Nucleus accumbens (tissue), 56 donors: ENCODE measurements around the gene ANKRD50.

ENCODE experiments used
- DNase-seq, 56 donors: peaks; one replicate each; lab custom pipeline; 2025; lab: John Stamatoyannopoulos, UW

Gene ANKRD50

DNA sequence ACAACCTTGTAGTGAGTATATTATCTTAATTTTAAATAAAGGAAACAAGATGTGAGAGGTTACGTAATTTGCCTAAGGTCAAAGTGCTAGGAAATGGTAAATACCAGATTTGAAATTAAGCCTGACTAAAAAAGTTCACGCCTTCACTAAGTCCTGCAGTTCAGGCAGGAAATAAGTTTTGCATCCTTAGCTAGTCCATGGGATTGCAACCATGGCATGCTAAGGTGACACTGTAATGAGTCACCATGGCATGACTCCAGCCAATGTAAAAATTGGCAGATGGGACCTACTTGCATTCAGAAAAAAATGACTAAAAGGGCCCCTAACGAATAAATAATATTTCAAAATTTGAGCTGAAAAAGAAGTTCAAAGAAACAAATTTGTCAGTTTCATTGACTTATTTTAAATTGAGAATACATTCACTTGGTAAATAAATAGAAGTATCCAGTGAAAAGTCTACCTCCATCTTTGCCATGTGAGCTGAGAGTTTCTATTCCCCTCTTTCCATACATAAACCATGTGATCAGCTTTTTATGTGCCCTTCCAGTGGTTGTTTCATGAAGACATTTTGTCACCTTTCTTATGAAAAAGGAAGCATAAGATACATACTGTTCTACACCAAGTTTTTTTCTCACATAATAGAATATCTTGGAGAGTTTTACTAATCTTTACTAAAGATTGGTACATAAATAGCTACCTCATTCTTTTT lies 72.4 kb downstream of the ANKRD50 start:
- no peak for DNase-seq

GRCh38 chr4:124637321-124637720 lies 75.2 kb downstream of the ANKRD50 start:
- no peak for DNase-seq

- DNase-seq = no peak
Measured at GRCh38 chr4:124636788-124637187, 75.7 kb downstream of the ANKRD50 start.

GRCh38 chr4:124635331-124635730 lies 77.2 kb downstream of the ANKRD50 start:
- no peak for DNase-seq

- DNase-seq = no peak
Measured at GRCh38 chr4:124633285-124633941, 79.1 kb downstream of the ANKRD50 start.

DNA sequence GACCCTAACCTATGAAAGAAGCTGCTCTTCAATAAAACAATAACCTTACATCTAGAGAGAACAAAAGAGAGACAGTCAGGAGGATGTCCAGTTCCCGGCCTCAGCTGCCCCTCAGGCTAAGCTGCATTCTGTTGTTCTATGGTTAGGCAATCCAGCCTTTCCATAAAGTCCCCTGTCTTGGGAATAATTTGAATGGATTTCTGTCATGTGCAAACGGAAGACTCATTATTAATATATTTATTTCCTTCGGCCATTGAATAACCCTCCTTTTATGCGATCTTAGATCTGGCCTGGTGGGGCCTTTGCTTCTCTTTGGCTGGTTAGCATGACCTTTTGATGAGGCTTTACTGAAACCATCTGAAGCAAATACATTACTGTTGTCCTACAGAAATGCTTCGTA lies 80.1 kb downstream of the ANKRD50 start:
- DNase-seq = no peak

DNA sequence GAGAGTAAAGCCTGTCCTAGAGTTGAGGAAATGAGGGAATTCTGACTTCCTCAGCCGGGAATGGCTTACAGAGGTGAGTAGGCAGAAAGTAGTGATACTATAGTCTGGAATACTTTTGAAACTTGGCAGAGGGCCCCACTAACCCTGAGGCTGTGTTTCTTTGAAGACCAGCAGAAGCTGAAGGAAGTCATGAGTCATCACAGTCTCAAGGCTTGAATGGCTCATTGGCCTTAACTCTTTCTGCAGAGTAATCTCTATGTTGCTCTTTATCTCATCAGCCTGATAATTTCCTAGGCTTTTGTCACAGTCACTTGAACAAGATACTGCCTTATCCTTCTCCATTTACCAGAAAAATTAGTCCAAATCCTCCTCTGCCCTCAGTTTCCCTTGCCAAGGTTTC lies 80.8 kb downstream of the ANKRD50 start:
- DNase-seq = no peak

GRCh38 chr4:124629681-124630080 lies 82.9 kb downstream of the ANKRD50 start:
- no peak for DNase-seq
